LNCaP clone FGC (cell line): ENCODE results near the gene RFLNA.

Experiments used
- DNase-seq: peaks from one replicate; pipeline ENCODE4 v3.0.0-alpha.2; 2011; ENCODE audit warnings: low read depth
- H3K4me3 ChIP-seq: 2 replicates; pipeline ENCODE4 v1.5.1; 2011; ENCODE audit warnings: mild to moderate bottlenecking, low read depth, low read length, control low read depth
- CTCF ChIP-seq: IDR thresholded peaks from 2 replicates; pipeline ENCODE4 v1.5.1; 2012; ENCODE audit warnings: mild to moderate bottlenecking; ENCODE audit not compliant: control insufficient read depth, insufficient read depth; ENCODE audit errors: extremely low read depth

RFLNA gene

GRCh38 chr12:124302807-124303578 is 8.1 kb downstream of the RFLNA start:
- TF ChIP-seq CTCF, result no peak
- no peak for DNase-seq
- no peak overlapping the region for H3K4me3 ChIP-seq

- no peak for DNase-seq
- no peak for TF ChIP-seq CTCF
- no peak overlapping the region for H3K4me3 ChIP-seq
Measured at GRCh38 chr12:124303579-124304313, 8.9 kb downstream of the RFLNA start.

GRCh38 chr12:124304314-124304790 is 9.5 kb downstream of the RFLNA start:
- H3K4me3 ChIP-seq, result no peak overlapping the region
- TF ChIP-seq CTCF, result no peak
- DNase-seq, result no peak

- no peak for DNase-seq
- TF ChIP-seq CTCF, result no peak
- H3K4me3 ChIP-seq, result no peak overlapping the region
Measured at GRCh38 chr12:124305136-124305535, 10.2 kb downstream of the RFLNA start.

GRCh38 chr12:124305776-124306685 is 11.1 kb downstream of the RFLNA start:
- no peak overlapping the region for H3K4me3 ChIP-seq
- TF ChIP-seq CTCF, result no peak
- DNase-seq, result no peak

GRCh38 chr12:124306686-124307555 is 12.0 kb downstream of the RFLNA start:
- no peak overlapping the region for H3K4me3 ChIP-seq
- no peak for DNase-seq
- TF ChIP-seq CTCF, result no peak
